ENCODE measurements around the gene MANSC4.

DNA sequence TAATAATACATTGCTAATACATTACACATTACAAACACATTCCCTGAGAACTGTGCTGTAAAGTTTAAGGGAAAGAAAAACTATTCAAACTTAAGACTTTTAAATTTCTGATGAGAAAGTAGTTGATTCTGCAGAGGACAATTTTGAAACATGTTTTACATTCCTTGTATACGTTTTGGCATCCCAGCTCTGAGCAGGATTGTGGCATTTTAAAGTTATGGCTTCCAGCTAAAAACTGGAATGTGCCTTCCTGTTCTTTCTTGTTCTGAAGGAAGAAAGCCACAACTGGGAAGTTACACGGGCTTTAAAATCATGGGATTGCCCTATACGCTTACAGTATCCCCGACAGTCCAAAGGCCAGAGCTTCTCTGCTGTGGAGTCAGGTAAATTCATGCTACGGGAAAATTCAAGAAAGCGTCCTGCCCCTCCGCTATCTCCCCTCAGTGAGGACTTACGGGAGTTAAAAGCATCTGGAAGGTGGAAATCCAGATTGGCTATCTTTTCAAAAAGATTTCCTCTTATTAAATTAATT is 10.8 kb downstream of the MANSC4 start:
- TF ChIP-seq, protein P1, sequence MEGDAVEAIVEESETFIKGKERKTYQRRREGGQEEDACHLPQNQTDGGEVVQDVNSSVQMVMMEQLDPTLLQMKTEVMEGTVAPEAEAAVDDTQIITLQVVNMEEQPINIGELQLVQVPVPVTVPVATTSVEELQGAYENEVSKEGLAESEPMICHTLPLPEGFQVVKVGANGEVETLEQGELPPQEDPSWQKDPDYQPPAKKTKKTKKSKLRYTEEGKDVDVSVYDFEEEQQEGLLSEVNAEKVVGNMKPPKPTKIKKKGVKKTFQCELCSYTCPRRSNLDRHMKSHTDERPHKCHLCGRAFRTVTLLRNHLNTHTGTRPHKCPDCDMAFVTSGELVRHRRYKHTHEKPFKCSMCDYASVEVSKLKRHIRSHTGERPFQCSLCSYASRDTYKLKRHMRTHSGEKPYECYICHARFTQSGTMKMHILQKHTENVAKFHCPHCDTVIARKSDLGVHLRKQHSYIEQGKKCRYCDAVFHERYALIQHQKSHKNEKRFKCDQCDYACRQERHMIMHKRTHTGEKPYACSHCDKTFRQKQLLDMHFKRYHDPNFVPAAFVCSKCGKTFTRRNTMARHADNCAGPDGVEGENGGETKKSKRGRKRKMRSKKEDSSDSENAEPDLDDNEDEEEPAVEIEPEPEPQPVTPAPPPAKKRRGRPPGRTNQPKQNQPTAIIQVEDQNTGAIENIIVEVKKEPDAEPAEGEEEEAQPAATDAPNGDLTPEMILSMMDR (IDR thresholded peaks at IDR 0.05), result no peak
- TF ChIP-seq POLR2AphosphoS5 (IDR thresholded peaks at IDR 0.05; ENCODE audit: low read depth, low read length), result no peak
